T-helper 1 cell treated with Interleukin-12 subunit alpha and Interleukin-12 subunit beta and Interleukin-4 antibody, amounts not matched to agents 30 ng/mL and 1 ng/mL, for 36 hours (primary cell): ENCODE measurements around the gene COQ10A. TPM values are rescaled to one million over a fixed set of nuclear protein-coding genes. Genes with fewer than 3 reads are reported as not detected.

Experiments
- intact Hi-C: fragments of 100-400 bp; cut with micrococcal nuclease; formaldehyde crosslinking; loops from one replicate; pipeline ENCODE4 v1.15.1; 2024
- total RNA-seq: library from RNA; stranded (reverse); gene quantifications from 2 replicates; pipeline ENCODE4 v1.2.3, GENCODE V29; 2022

COQ10A gene
- total RNA-seq, 1 donor from 2014 or later = 17.9 TPM

DNA sequence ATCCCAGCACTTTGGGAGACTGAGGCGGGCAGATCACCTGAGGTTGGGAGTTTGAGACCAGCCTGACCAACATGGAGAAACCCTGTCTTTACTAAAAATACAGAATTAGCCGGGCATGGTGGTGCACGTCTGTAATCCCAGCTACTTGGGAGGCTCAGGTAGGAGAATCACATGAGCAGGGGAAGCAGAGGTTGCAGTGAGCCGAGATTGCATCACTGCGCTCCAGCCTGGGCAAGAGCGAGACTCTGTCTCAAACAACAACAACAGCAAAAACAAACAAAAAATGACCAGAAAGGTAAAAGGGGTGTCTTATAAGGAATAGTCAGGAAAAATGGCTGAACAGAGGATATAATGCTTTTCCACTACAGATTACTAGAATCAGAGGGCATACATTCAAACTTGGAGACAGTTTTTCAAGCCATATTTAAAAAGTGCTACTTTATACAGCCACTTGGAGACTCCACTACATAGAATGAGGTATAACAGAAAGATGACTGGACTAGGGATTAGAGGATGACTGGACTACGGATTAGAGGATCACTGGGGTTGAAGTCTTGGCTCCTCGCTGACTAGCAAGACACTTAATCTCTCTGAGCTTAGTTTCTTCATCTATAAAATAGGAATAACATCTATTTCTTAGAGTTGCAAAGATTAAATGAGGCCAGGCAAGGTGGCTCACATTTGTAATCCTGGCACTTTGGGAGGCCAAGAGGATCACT is 38.3 kb downstream of the COQ10A start:
- intact Hi-C loops = no loop called here

DNA sequence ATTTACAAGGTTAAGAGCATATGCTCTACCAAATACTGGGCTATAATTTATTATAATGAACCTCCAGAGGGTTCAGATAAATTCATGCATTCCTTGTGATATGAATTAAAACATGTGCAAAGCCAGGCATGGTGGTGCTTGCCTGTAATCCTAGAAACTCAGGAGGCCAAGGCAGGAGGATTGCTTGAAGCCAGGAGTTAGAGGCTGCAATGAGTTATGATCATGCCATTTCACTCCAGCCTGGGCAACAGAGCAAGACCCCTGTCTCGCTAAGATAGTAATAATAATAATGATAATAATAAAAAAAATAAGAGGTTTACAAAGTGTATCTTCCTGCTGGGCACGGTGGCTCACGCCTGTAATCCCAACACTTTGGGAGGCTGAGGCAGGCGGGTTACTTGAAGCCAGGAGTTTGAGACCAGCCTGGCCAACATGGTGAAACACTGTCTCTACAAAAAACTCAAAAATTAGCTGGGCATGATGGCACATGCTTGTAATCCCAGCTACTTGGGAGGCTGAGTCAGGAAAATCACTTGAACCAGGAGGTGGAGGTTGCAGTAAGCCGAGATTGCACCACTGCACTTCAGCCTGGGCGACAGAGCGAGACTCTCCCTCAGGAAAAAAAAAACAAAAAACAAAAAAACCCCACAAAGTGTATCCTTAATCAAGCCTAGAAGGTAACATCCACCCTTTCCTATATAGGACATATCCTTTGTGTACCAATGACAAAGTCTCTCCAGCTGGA is 40.7 kb downstream of the COQ10A start:
- intact Hi-C loops = no loop called here

DNA sequence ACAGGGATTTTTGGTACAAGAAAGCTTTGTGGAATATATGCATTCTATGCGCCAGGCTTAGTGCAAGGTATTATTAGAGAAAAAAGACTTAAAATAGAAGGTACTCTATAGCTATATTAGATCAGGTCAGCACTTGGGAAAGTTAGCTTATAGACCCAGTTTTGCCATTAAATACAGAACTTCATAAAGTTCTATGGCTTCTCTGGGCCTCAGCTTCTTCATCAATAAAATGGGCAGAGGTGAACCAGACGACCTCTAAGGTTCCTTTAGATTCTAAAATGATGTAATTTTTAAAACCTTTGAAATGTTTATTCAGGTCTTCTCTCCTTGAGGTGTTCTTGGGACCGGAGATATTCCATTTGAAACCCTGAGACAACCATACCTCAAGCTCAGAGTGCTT is 42.0 kb downstream of the COQ10A start:
- intact Hi-C loops = no loop called here

DNA sequence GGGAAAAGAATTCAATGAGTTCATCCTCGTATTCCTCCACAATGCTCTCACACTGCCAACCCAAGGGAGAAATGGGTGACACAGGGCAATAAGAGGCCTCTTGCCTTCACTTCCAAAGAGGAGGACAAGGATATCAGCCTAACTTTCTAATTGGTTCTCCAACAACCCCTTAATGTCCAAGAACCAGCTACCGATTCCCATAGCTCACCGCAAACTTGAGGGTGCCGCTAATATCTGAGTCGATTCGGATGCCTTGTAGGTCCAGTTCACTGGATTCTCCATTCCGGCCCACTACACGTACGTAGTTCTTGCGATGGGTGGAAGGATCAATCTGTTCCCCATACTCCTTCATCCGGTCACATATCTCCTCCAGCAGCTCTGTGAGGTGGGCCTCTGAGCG is 44.3 kb downstream of the COQ10A start:
- intact Hi-C loops = no loop called here

DNA sequence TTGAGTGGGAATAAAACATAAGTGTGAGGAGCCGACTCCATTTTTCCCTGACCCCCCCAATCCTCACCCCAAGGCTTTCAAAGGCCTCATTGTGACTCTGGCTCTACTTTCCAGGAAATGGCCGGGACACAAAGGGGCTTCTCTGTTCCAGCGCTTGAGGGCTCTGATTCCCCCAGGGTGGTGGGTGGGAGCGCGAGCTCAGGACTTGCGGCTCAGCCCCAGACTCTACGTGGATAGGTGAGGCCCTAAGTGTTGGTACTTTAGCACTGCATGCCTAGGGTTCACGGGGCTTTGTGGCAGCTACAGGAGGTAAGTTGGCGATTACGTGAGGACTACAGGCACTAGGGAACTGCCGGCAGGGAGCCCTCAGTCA is 48.5 kb downstream of the COQ10A start:
- intact Hi-C loops = loop anchor here (5.0 kb wide), 1 partner anchor 312 kb away; no protein-coding TSS in a partner anchor

DNA sequence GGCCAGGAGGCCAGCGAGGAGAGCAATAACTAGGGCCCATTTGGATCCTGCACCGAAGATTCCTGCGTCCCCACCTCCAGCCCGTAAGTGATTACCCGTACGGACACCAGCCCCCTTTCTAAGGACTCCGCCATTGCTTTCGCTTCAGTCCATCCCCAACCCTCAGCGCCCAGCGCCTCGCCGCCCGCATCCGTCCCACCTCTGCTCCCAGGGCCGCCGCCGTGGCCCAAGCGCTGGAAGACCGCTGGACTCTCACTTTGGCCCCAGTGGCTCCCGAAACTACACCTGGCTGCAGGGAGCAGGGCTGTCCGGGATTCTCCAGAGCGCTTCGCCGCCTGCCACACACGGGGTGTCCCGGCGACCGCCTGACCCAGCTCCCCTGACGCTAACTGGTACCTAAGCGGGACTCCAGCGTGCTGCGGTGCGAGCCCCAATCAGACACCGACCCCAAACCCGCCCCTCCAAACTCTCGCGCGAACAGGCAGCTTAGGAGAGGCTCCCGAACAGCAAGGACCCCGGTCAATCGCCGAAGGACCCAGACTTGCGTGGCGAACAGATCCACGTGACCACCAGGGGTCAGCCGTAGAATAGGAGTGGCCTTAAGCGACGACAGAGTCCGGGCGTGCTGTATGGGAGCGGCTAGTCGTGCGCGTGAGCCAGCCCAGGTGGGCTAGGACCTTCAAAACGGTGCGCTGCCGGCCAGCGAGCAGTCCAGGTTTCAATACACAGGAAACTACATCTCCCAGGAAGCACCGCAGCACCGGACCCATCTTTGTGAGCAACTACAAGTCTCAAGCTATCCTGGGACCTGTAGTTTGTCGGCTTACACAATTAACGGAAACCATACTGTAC is 49.1 kb downstream of the COQ10A start, which contains the start of gene CNPY2:
TSS of gene CNPY2 (minus strand) at position 367 of the 852 bp plus-strand sequence. CDS start 771 bp downstream, outside the sequence.
- intact Hi-C loops = loop anchor here (1.0 to 5.0 kb wide), 16 partner anchors 16 to 389 kb away; partner anchors contain the start of genes COQ10A, CS, IL23A and MYL6B

DNA sequence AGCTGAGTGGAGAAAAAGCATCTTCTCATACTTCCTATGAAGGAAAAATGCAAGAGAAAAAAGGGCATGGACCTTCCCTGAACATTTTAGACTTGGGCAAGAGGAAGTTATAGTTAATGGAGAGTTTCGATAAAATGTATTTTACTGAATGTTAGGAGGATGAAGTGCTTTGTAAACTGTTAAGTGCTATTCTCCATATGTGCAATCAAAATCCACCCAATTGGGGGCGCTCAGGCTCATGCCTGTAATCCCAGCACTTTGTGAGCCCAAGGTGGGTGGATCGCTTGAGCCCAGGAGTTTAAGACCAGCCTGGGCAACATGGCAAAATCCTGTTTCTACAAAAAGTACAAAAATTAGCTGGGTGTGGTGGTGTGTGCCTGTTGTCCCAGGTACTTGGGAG is 50.9 kb downstream of the COQ10A start:
- intact Hi-C loops = loop anchor here (5.0 kb wide), 1 partner anchor 310 kb away; no protein-coding TSS in a partner anchor

Other genes with a start within 250 kb of the COQ10A start
- 33.2 and 37.8 TPM in 2 replicates for gene IKZF4, start 245.9 kb upstream of the COQ10A start, total RNA-seq
- 32.8 and 35.9 TPM in 2 replicates for gene RPS26, start 225.0 kb upstream of the COQ10A start, total RNA-seq
- 1.3 and 2.5 TPM in 2 replicates for gene ERBB3, start 186.8 kb upstream of the COQ10A start, total RNA-seq
- 254 and 261 TPM in 2 replicates for gene PA2G4, start 162.4 kb upstream of the COQ10A start, total RNA-seq
- 3,184 and 3,191 TPM in 2 replicates for gene RPL41, start 150.3 kb upstream of the COQ10A start, total RNA-seq
- 9.5 and 10.1 TPM in 2 replicates for gene ZC3H10, start 148.7 kb upstream of the COQ10A start, total RNA-seq
- 261 and 266 TPM in 2 replicates for gene ESYT1, start 138.7 kb upstream of the COQ10A start, total RNA-seq
- 52.2 and 61.9 TPM in 2 replicates for gene MYL6B, start 114.4 kb upstream of the COQ10A start, total RNA-seq
- gene MYL6, start 108.6 kb upstream of the COQ10A start, total RNA-seq = 1,662 and 1,663 TPM in 2 replicates
- gene SMARCC2, start 77.5 kb upstream of the COQ10A start, total RNA-seq = 140 and 147 TPM in 2 replicates
- 37.8 and 40.7 TPM in 2 replicates for gene RNF41, start 45.0 kb upstream of the COQ10A start, total RNA-seq
- gene NABP2, start 42.6 kb upstream of the COQ10A start, total RNA-seq = 62.1 and 66.5 TPM in 2 replicates
- 1.1 and 1.9 TPM in 2 replicates for gene SLC39A5, start 36.9 kb upstream of the COQ10A start, total RNA-seq
- 57.8 and 74.9 TPM in 2 replicates for gene ANKRD52, start 8.6 kb upstream of the COQ10A start, total RNA-seq
- 255 and 262 TPM in 2 replicates for gene CS, start 33.4 kb downstream of the COQ10A start, total RNA-seq
- 141 and 153 TPM in 2 replicates for gene CNPY2, start 49.0 kb downstream of the COQ10A start, total RNA-seq
- gene PAN2, start 67.1 kb downstream of the COQ10A start, total RNA-seq = 32.7 and 44.2 TPM in 2 replicates
- 31.6 and 32.8 TPM in 2 replicates for gene IL23A, start 71.9 kb downstream of the COQ10A start, total RNA-seq
- gene STAT2, start 93.2 kb downstream of the COQ10A start, total RNA-seq = 239 and 243 TPM in 2 replicates
- not detected in 2 replicates for gene APOF, start 95.9 kb downstream of the COQ10A start, total RNA-seq
- gene TIMELESS, start 182.5 kb downstream of the COQ10A start, total RNA-seq = 37.6 and 40.5 TPM in 2 replicates
- not detected in 2 replicates for gene MIP, start 187.7 kb downstream of the COQ10A start, total RNA-seq
- 4.6 and 4.8 TPM in 2 replicates for gene SPRYD4, start 201.6 kb downstream of the COQ10A start, total RNA-seq
- gene GLS2, start 221.2 kb downstream of the COQ10A start, total RNA-seq = 0.63 and 1.2 TPM in 2 replicates